H9 (cell line): ENCODE results near the gene CCDC69. TPM values are rescaled to one million over a fixed set of nuclear protein-coding genes. Genes with fewer than 3 reads are reported as not detected.

Experiments used
- DNase-seq: peaks from one replicate; pipeline ENCODE4 v3.0.0-alpha.2; 2017
- H2AFZ ChIP-seq: one replicate; pipeline ENCODE4 v1.6.1; 2013; ENCODE audit warnings: mild to moderate bottlenecking, low read length, control low read depth, moderate library complexity
- H2AK5ac ChIP-seq: 2 replicates; pipeline ENCODE4 v1.6.1; 2013; ENCODE audit warnings: low read length, control low read depth, mixed read lengths; ENCODE audit not compliant: insufficient read length
- H2BK120ac ChIP-seq: one replicate; pipeline ENCODE4 v1.6.1; 2013; ENCODE audit warnings: low read depth, mild to moderate bottlenecking, low read length, control low read depth, inconsistent platforms; ENCODE audit not compliant: poor library complexity, severe bottlenecking
- H2BK12ac ChIP-seq: 2 replicates; pipeline ENCODE4 v1.6.1; 2013; ENCODE audit warnings: low read length, control low read depth, mixed read lengths, low read depth; ENCODE audit not compliant: insufficient read length
- H2BK15ac ChIP-seq: 2 replicates; pipeline ENCODE4 v1.6.1; 2013; ENCODE audit warnings: low read depth, low read length, control low read depth
- H2BK20ac ChIP-seq: one replicate; pipeline ENCODE4 v1.6.1; 2013; ENCODE audit warnings: low read depth, mild to moderate bottlenecking, low read length, control low read depth, inconsistent platforms; ENCODE audit not compliant: poor library complexity, severe bottlenecking
- H2BK5ac ChIP-seq: 2 replicates; pipeline ENCODE4 v1.6.1; 2013; ENCODE audit warnings: low read length, control low read depth, mixed read lengths; ENCODE audit not compliant: insufficient read length
- H3K14ac ChIP-seq: 2 replicates; pipeline ENCODE4 v1.6.1; 2013; ENCODE audit warnings: low read length, control low read depth; ENCODE audit not compliant: insufficient read depth
- H3K18ac ChIP-seq: 2 replicates; pipeline ENCODE4 v1.6.1; 2013; ENCODE audit warnings: low read depth, mild to moderate bottlenecking, mixed read lengths, low read length, control low read depth; ENCODE audit not compliant: insufficient read length
- H3K23ac ChIP-seq: 2 replicates; pipeline ENCODE4 v1.6.1; 2013; ENCODE audit warnings: low read length, control low read depth, mixed read lengths, low read depth; ENCODE audit not compliant: insufficient read length
- H3K23me2 ChIP-seq: 2 replicates; pipeline ENCODE4 v1.6.1; 2013; ENCODE audit warnings: low read depth, mild to moderate bottlenecking, mixed read lengths, low read length, control low read depth; ENCODE audit not compliant: insufficient read length, poor library complexity, severe bottlenecking
- H3K27ac ChIP-seq: 2 replicates; pipeline ENCODE4 v1.5.1; 2013; ENCODE audit warnings: low read length, control low read depth, mixed read lengths, low read depth; ENCODE audit not compliant: insufficient read length
- H3K27me3 ChIP-seq: 2 replicates; pipeline ENCODE4 v1.6.1; 2013; ENCODE audit warnings: low read length, control low read depth, inconsistent platforms; ENCODE audit not compliant: insufficient read depth
- H3K4ac ChIP-seq: 2 replicates; pipeline ENCODE4 v1.6.1; 2013; ENCODE audit warnings: low read depth, mild to moderate bottlenecking, control low read depth, inconsistent platforms, low read length, moderate library complexity
- H3K4me1 ChIP-seq: 2 replicates; pipeline ENCODE4 v1.6.1; 2013; ENCODE audit warnings: low read length, control low read depth, inconsistent platforms; ENCODE audit not compliant: insufficient read depth
- H3K4me2 ChIP-seq: 2 replicates; pipeline ENCODE4 v1.6.1; 2013; ENCODE audit warnings: low read length, control low read depth, mixed read lengths; ENCODE audit not compliant: insufficient read length, insufficient read depth
- H3K56ac ChIP-seq: 2 replicates; pipeline ENCODE4 v1.6.1; 2013; ENCODE audit warnings: low read depth, mild to moderate bottlenecking, mixed read lengths, low read length, control low read depth; ENCODE audit not compliant: insufficient read length
- H3K79me1 ChIP-seq: 2 replicates; pipeline ENCODE4 v1.6.1; 2013; ENCODE audit warnings: low read depth, mild to moderate bottlenecking, moderate library complexity, low read length, control low read depth, inconsistent platforms; ENCODE audit not compliant: insufficient read depth, poor library complexity, severe bottlenecking
- H3K79me2 ChIP-seq: 2 replicates; pipeline ENCODE4 v1.6.1; 2013; ENCODE audit warnings: low read length, control low read depth, inconsistent platforms; ENCODE audit not compliant: insufficient read depth
- H3K9ac ChIP-seq: 2 replicates; pipeline ENCODE4 v1.6.1; 2013; ENCODE audit warnings: low read length, control low read depth, mixed read lengths; ENCODE audit not compliant: insufficient read length; ENCODE audit errors: extremely low read depth
- H3K9me3 ChIP-seq: one replicate; pipeline ENCODE4 v1.6.1; 2013; ENCODE audit warnings: low read depth, low read length, inconsistent platforms; ENCODE audit not compliant: control insufficient read depth
- H3T11ph ChIP-seq: one replicate; pipeline ENCODE4 v1.6.1; 2013; ENCODE audit warnings: mild to moderate bottlenecking, low read length, control low read depth, inconsistent platforms
- H4K20me1 ChIP-seq: one replicate; pipeline ENCODE4 v1.6.1; 2013; ENCODE audit not compliant: control insufficient read depth, insufficient read length, insufficient read depth
- H4K5ac ChIP-seq: 2 replicates; pipeline ENCODE4 v1.6.1; 2013; ENCODE audit warnings: low read depth, mild to moderate bottlenecking, mixed read lengths, low read length, control low read depth; ENCODE audit not compliant: insufficient read length
- H4K8ac ChIP-seq: replicated peaks from 2 replicates; pipeline ENCODE4 v1.6.1; 2013; ENCODE audit warnings: low read length, control low read depth, mixed read lengths, low read depth; ENCODE audit not compliant: insufficient read length
- H4K91ac ChIP-seq: 2 replicates; pipeline ENCODE4 v1.6.1; 2013; ENCODE audit warnings: low read depth, mild to moderate bottlenecking, moderate library complexity, mixed read lengths, low read length, control low read depth; ENCODE audit not compliant: insufficient read length
- H3K27ac Mint-ChIP-seq, 3 experiments: 2 replicates in 2 of 3; 3 replicates in 1 of 3; pipeline ENCODE4 v1.8.0; 2020 to 2021; ENCODE audit warnings: mixed read lengths in 3 of 3, mild to moderate bottlenecking in 1 of 3, moderate library complexity in 1 of 3
- H3K27me3 Mint-ChIP-seq: 2 replicates; pipeline ENCODE4 v1.8.0; 2021; ENCODE audit warnings: low read depth, mild to moderate bottlenecking, moderate library complexity, mixed read lengths
- H3K36me3 Mint-ChIP-seq, 3 experiments: 2 replicates in 2 of 3; 3 replicates in 1 of 3; pipeline ENCODE4 v1.8.0; 2020 to 2021; ENCODE audit warnings: low read depth in 3 of 3, mixed read lengths in 3 of 3; ENCODE audit not compliant: insufficient read depth in 1 of 3
- H3K4me1 Mint-ChIP-seq, 2 experiments: 2 replicates each; pipeline ENCODE4 v1.8.0; 2020; ENCODE audit warnings: mixed read lengths in 2 of 2
- H3K4me3 Mint-ChIP-seq, 2 experiments: 2 replicates in 1 of 2; 3 replicates in 1 of 2; pipeline ENCODE4 v1.8.0; 2020 to 2021; ENCODE audit warnings: mild to moderate bottlenecking in 2 of 2, mixed read lengths in 2 of 2, moderate library complexity in 1 of 2
- H3K9me3 Mint-ChIP-seq, 2 experiments: 2 replicates in 1 of 2; 3 replicates in 1 of 2; pipeline ENCODE4 v1.8.0; 2020; ENCODE audit warnings: mild to moderate bottlenecking in 2 of 2, mixed read lengths in 2 of 2, moderate library complexity in 1 of 2
- CTCF ChIP-seq: fragments of 200-600 bp; sonication (generic); conservative IDR thresholded peaks from 3 replicates; pipeline ENCODE4 v1.8.0; 2021; ENCODE audit warnings: antibody characterized with exemption, mild to moderate bottlenecking
- WGBS: extraction: QIAGEN DNeasy Blood & Tissue Kit; methylation state at CpG from one replicate; pipeline ENCODE4 v1.1.7; 2013; ENCODE audit warnings: missing lambda C conversion rate, low lambda C conversion rate, mixed read lengths; ENCODE audit not compliant: insufficient read length; ENCODE audit errors: extremely low coverage; 5-methylcytosine and 5-hydroxymethylcytosine counted together
- total RNA-seq: library from RNA; stranded (reverse); gene quantifications from 2 replicates; pipeline ENCODE4 v1.2.1, GENCODE V29; 2021

CCDC69 gene
- total RNA-seq, 1 experiment from 2014 or later = 5.3 TPM

GRCh38 chr5:151208481-151208914 lies 15.4 kb downstream of the CCDC69 start:
- Histone ChIP-seq H2AFZ (no peak overlapping the region), H3K4me2 (no peak overlapping the region), H2BK15ac (no peak overlapping the region), H4K20me1 (no peaks in the 10 kb centered on the region), H3K56ac (no peak overlapping the region), H4K8ac (no peak overlapping the region), H3K4ac (no peak overlapping the region), H3K14ac (no peak overlapping the region), H3K27ac (no peak overlapping the region), H2BK20ac (no peak overlapping the region), H2BK120ac (no peak overlapping the region), H4K5ac (no peak overlapping the region), H3K9me3 (no peaks in the 10 kb centered on the region), H3K27me3 (no peaks in the 10 kb centered on the region), H3K4me1 (peaks cover 1% of the 10 kb centered on the region), H2BK5ac (no peak overlapping the region), H3K23me2 (no peaks in the 10 kb centered on the region), H3T11ph (no peak overlapping the region), H3K79me1 (no peaks in the 10 kb centered on the region), H2BK12ac (no peak overlapping the region), H4K91ac (no peak overlapping the region), H3K79me2 (no peaks in the 10 kb centered on the region), H3K23ac (no peak overlapping the region), H2AK5ac (no peak overlapping the region), H3K18ac (no peak overlapping the region), H3K9ac (no peak overlapping the region)
- DNase-seq = no peak
- Mint-ChIP-seq H3K4me3 (no peak overlapping the region), H3K36me3 (no peaks in the 10 kb centered on the region; a peak in 1 of 7 replicates), H3K9me3 (no peaks in the 10 kb centered on the region), H3K27ac (no peak overlapping the region), H3K4me1 (peaks cover 0 to under 1% of the 10 kb centered on the region in 2 experiments; a peak in 1 of 4 replicates), H3K27me3 (peaks cover 4% of the 10 kb centered on the region)
- no peak for TF ChIP-seq CTCF
- WGBS = no CpG with 5 or more reads among the region's 5 CpGs
